K562 (cell line): ENCODE measurements around the gene KRT31. TPM values are rescaled to one million over a fixed set of nuclear protein-coding genes. Genes with fewer than 3 reads are reported as not detected.

Experiments used
- JUN ChIP-seq, 2 experiments: sonication (generic) in 1 of 2; formaldehyde crosslinking in 1 of 2; IDR thresholded peaks; 2 replicates each; pipeline versions ENCODE4 v1.6.1 to v1.8.0; 2012 to 2022; ENCODE audit warnings: borderline replicate concordance in 2 of 2, mild to moderate bottlenecking in 2 of 2, improper control_type of control experiment in 1 of 2, low read depth in 1 of 2, low read length in 1 of 2, missing genetic modification reagents in 1 of 2
- MED1 ChIP-seq: sonication (generic); formaldehyde crosslinking; IDR thresholded peaks from 2 replicates; pipeline ENCODE4 v1.8.1; 2023; ENCODE audit warnings: missing genetic modification reagents, borderline replicate concordance
- SMC3 ChIP-seq: conservative IDR thresholded peaks from 2 replicates; pipeline ENCODE4 v1.6.1; 2011; ENCODE audit warnings: low read depth, low read length, improper control_type of control experiment; ENCODE audit not compliant: insufficient read depth
- ZMIZ1 ChIP-seq, 2 experiments: fragments of 150-350 bp in 1 of 2; IDR thresholded peaks; 2 replicates each; pipeline ENCODE4 v1.6.1; 2012 to 2016; ENCODE audit warnings: low read depth in 2 of 2, low read length in 2 of 2, mild to moderate bottlenecking in 1 of 2, moderate library complexity in 1 of 2
- polyA plus RNA-seq, 8 experiments: library from polyadenylated mRNA; depleted of rRNA in 4 of 8; stranded (reverse) in 5 of 8; unstranded in 3 of 8; fragments of >200 nt; fragmentation: Nextera tagmentation in 2 of 8; fragmentation: Illumina TruSeq in 1 of 8; extraction: Ambion mirVana in 2 of 8; extraction: Trizol in 1 of 8; gene quantifications; 2 replicates each; pipeline versions ENCODE4 v1.2.1 to v1.2.3, GENCODE V29; 2011 to 2014; ENCODE audit warnings: inconsistent platforms in 1 of 8, missing spikeins in 1 of 8
- total RNA-seq, 7 experiments: library from RNA; depleted of rRNA in 6 of 7; stranded (reverse); fragments of >200 nt in 6 of 7; fragmentation: Illumina TruSeq in 2 of 7; extraction: Trizol in 2 of 7; gene quantifications; 2 replicates each; pipeline versions ENCODE4 v1.2.1 to v1.2.3, GENCODE V29; 2011 to 2021; ENCODE audit warnings: low replicate concordance in 1 of 7
- TF ChIP-seq, protein P1 (sequence below): fragments of 150-350 bp; conservative IDR thresholded peaks from 2 replicates; pipeline ENCODE4 v1.6.1; 2014; ENCODE audit warnings: low read length
- TF ChIP-seq, protein P2 (sequence below): fragments of 250-450 bp; sonication (Bioruptor Pico); IDR thresholded peaks from 2 replicates; pipeline ENCODE4 v1.8.0; 2021; ENCODE audit warnings: moderate library complexity, mild to moderate bottlenecking, inconsistent platforms

KRT31 gene
- total and polyA plus RNA-seq, 9 of the 15 experiments (the other 6 are each of a cell fraction or from before 2014, with no cell fraction given), result not detected

GRCh38 chr17:41367426-41368075 is 29.9 kb downstream of the KRT31 start (continued):
- no peak for TF ChIP-seq SMC3
- TF ChIP-seq, protein P1, sequence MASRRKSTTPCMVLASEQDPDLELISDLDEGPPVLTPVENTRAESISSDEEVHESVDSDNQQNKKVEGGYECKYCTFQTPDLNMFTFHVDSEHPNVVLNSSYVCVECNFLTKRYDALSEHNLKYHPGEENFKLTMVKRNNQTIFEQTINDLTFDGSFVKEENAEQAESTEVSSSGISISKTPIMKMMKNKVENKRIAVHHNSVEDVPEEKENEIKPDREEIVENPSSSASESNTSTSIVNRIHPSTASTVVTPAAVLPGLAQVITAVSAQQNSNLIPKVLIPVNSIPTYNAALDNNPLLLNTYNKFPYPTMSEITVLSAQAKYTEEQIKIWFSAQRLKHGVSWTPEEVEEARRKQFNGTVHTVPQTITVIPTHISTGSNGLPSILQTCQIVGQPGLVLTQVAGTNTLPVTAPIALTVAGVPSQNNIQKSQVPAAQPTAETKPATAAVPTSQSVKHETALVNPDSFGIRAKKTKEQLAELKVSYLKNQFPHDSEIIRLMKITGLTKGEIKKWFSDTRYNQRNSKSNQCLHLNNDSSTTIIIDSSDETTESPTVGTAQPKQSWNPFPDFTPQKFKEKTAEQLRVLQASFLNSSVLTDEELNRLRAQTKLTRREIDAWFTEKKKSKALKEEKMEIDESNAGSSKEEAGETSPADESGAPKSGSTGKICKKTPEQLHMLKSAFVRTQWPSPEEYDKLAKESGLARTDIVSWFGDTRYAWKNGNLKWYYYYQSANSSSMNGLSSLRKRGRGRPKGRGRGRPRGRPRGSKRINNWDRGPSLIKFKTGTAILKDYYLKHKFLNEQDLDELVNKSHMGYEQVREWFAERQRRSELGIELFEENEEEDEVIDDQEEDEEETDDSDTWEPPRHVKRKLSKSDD, result no peak
- TF ChIP-seq ZMIZ1 (IDR thresholded peaks at IDR 0.05; ENCODE audit: low read depth in 2 of 2, low read length in 2 of 2), result no peak
- TF ChIP-seq, protein P2, sequence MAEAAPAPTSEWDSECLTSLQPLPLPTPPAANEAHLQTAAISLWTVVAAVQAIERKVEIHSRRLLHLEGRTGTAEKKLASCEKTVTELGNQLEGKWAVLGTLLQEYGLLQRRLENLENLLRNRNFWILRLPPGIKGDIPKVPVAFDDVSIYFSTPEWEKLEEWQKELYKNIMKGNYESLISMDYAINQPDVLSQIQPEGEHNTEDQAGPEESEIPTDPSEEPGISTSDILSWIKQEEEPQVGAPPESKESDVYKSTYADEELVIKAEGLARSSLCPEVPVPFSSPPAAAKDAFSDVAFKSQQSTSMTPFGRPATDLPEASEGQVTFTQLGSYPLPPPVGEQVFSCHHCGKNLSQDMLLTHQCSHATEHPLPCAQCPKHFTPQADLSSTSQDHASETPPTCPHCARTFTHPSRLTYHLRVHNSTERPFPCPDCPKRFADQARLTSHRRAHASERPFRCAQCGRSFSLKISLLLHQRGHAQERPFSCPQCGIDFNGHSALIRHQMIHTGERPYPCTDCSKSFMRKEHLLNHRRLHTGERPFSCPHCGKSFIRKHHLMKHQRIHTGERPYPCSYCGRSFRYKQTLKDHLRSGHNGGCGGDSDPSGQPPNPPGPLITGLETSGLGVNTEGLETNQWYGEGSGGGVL (CRISPR knock-in tag), result no peak
- no peak for TF ChIP-seq JUN (IDR thresholded peaks at IDR 0.05; ENCODE audit: borderline replicate concordance, low read depth, low read length)
- TF ChIP-seq JUN (CRISPR knock-in tag; IDR thresholded peaks at IDR 0.05; ENCODE audit: borderline replicate concordance), result no peak
- TF ChIP-seq MED1 (CRISPR knock-in tag), result no peak
- TF ChIP-seq, all 486 proteins: peak for 0
